ENCODE results near the gene ALPL. TPM values are rescaled to one million over a fixed set of nuclear protein-coding genes. Genes with fewer than 3 reads are reported as not detected.
A peak's percentile ranks its signal among the peaks of the same experiment; 100 is the strongest.

The ALPL gene
- total and polyA plus RNA-seq, 9 of the 15 experiments (the other 6 are each of a cell fraction or from before 2014, with no cell fraction given): 0.04 to 0.38 (median 0.18) TPM; not detected in 4

GRCh38 chr1:21613072-21613867 is 104.0 kb downstream of the ALPL start (continued):
- TF ChIP-seq ETV5 (CRISPR knock-in tag; IDR thresholded peaks at IDR 0.05; ENCODE audit: low read depth) (no peak), ZNF609 (CRISPR knock-in tag; IDR thresholded peaks at IDR 0.05; ENCODE audit: borderline replicate concordance) (no peak), POLR2A (conservative IDR thresholded peaks at IDR 0.05) (0 out of 2 replicates have a peak, but pooled peaks have one; percentile 25), KAT2B (IDR thresholded peaks at IDR 0.05; ENCODE audit: low read depth, low read length) (no peak), SAP30 (IDR thresholded peaks at IDR 0.05; ENCODE audit: borderline replicate concordance, insufficient read depth, low read depth, low read length, poor library complexity, severe bottlenecking) (no peak), E2F1 (CRISPR knock-in tag; IDR thresholded peaks at IDR 0.05) (0 out of 2 replicates have a peak, but pooled peaks have one; percentile 61), ZFP36 (IDR thresholded peaks at IDR 0.05; ENCODE audit: low read depth, low read length, partially characterized antibody) (peak; percentile 52), CREB3 (tag; conservative IDR thresholded peaks at IDR 0.05; ENCODE audit: low read depth) (no peak; the same call in 1 of the 2 replicates), ZC3H11A (IDR thresholded peaks at IDR 0.05; ENCODE audit: low read depth, low read length) (no peak), CHD1 (IDR thresholded peaks at IDR 0.05; ENCODE audit: low read length) (no peak), ATF7 (IDR thresholded peaks at IDR 0.05) (peak; percentile 74), E2F3 (CRISPR knock-in tag; IDR thresholded peaks at IDR 0.05) (no peak), FOS (IDR thresholded peaks at IDR 0.05; ENCODE audit: extremely low read depth, insufficient read length) (no peak), HSF4 (CRISPR knock-in tag; IDR thresholded peaks at IDR 0.05; ENCODE audit: borderline replicate concordance) (no peak), IRF9 (tag; IDR thresholded peaks at IDR 0.05) (no peak), PTRF (tag; IDR thresholded peaks at IDR 0.05) (no peak), BRCA1 (IDR thresholded peaks at IDR 0.05) (no peak), BRCA1 (CRISPR knock-in tag; IDR thresholded peaks at IDR 0.05) (no peak)
